Adrenal gland (tissue), 12 donors: ENCODE results near the gene CUL9. TPM values are rescaled to one million over a fixed set of nuclear protein-coding genes. Genes with fewer than 3 reads are reported as not detected.

Source experiments
- DNase-seq, 7 donors: peaks; one replicate each; pipeline ENCODE4 v3.0.0-alpha.2; 2019 to 2020
- H3K27ac ChIP-seq, 5 donors: fragments of 200-600 bp; sonication (generic) in 4 of 5; 1 replicate in 3 of 5; 2 replicates in 2 of 5; pipeline versions ENCODE4 v1.5.1 to v1.8.0; 2016 to 2020; ENCODE audit warnings: mild to moderate bottlenecking in 1 of 5
- H3K27me3 ChIP-seq: fragments of 200-600 bp; 2 replicates; pipeline ENCODE4 v1.8.0; 2021
- H3K36me3 ChIP-seq, 2 donors: fragments of 200-600 bp; replicated peaks in 1 of 2; 1 replicate in 1 of 2; 2 replicates in 1 of 2; pipeline versions ENCODE4 v1.5.1 to v1.8.0; 2018 to 2022
- H3K4me1 ChIP-seq, 2 donors: fragments of 200-600 bp; replicated peaks in 1 of 2; 1 replicate in 1 of 2; 2 replicates in 1 of 2; pipeline versions ENCODE4 v1.5.1 to v1.8.0; 2018 to 2021
- H3K4me3 ChIP-seq, 4 donors: fragments of 200-600 bp; sonication (generic) in 3 of 4; one replicate each; pipeline ENCODE4 v1.5.1; 2016 to 2018
- H3K9me3 ChIP-seq, 3 donors: fragments of 200-600 bp; sonication (generic) in 1 of 3; replicated peaks in 1 of 3; 1 replicate in 2 of 3; 2 replicates in 1 of 3; pipeline versions ENCODE4 v1.5.1 to v1.8.0; 2016 to 2021
- POLR2A ChIP-seq, 2 donors: fragments of 450-650 bp; IDR thresholded peaks; one replicate each; pipeline ENCODE4 v1.6.1; 2017; ENCODE audit warnings: antibody characterized with exemption in 2 of 2, mild to moderate bottlenecking in 2 of 2, moderate library complexity in 1 of 2
- WGBS, 4 donors: extraction: QIAGEN DNeasy Blood & Tissue Kit in 2 of 4; methylation state at CpG; one replicate each; pipeline versions ENCODE4 v1.1.5 to v1.1.7; 2013 to 2017; 5-methylcytosine and 5-hydroxymethylcytosine counted together
- intact Hi-C, 2 donors: fragments of 100-400 bp; cut with DNase I; formaldehyde crosslinking; loops; one replicate each; pipeline versions ENCODE4 v1.14.1 to v1.15.0; 2022 to 2023
- polyA plus RNA-seq, 3 donors: library from polyadenylated mRNA; stranded (reverse); fragments of 200-250 nt in 2 of 3; fragments of 350-450 nt in 1 of 3; fragmentation: Illumina TruSeq in 1 of 3; extraction: RNeasy Lipid Tissue Mini Kit (QIAGEN cat#74804) in 1 of 3; gene quantifications; one replicate each; pipeline ENCODE4 v1.2.3, GENCODE V29; 2013 to 2014
- total RNA-seq, 9 donors: library from RNA; depleted of rRNA in 4 of 9; stranded (reverse); fragments of >200 nt in 4 of 9; fragments of 120-200 nt in 1 of 9; fragmentation: NEBNext Ultra II Directional in 1 of 9; extraction: Animal tissue kit (Norgen Biotek cat#: 25700) in 1 of 9; gene quantifications; one replicate each; pipeline versions ENCODE4 v1.1.0 to v1.2.4, GENCODE V29; 2013 to 2023
- TF ChIP-seq, protein P1 (sequence below), 6 experiments: fragments of 450-650 bp in 4 of 6; fragments of 200-600 bp in 2 of 6; sonication (generic) in 1 of 6; IDR thresholded peaks; 1 replicate in 5 of 6; 2 replicates in 1 of 6; pipeline versions ENCODE4 v1.5.1 to v1.8.0; 2016 to 2021; ENCODE audit warnings: antibody characterized with exemption in 6 of 6, mild to moderate bottlenecking in 2 of 6, moderate library complexity in 1 of 6
- donor health status: healthy with polysubstance abuse.
- donor health status: Bipolar disorder and iron deficiency.
- donor health status: DM: yes; HTN: yes; CAD: no.
- donor health status: DM: no; HTN: no; CAD: no.
- donor health status: DM: no; HTN: no; CAD: no.
- donor health status: DM: yes; HTN: yes; CAD: no.

The CUL9 gene
- total and polyA plus RNA-seq, 12 donors, result 13.3 to 195 (median 33.8) TPM

DNA sequence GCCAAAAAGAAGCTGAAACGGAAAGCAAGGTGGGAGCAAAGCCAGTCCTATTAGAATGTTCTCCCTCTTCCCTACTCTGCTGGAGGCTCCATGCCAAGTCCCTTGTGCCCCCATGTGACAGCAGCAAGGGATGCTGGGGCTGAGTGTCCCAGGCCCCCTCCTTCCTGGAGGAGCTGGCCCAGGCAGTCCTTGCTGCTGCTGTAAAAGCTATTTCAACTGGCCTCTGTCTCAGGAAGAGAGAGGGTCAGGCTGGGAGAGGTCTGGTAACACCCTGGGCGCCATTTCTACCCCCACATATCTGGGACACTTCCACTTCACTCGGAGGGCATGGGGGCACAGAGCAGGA, 86.3 kb downstream of the CUL9 start:
- peaks cover 13 to 26% of the 10 kb centered on the region in 2 donors for H3K4me1 ChIP-seq
- H3K4me3 ChIP-seq, result no peak overlapping the region
- H3K9me3 ChIP-seq, result no peaks in the 10 kb centered on the region
- H3K36me3 ChIP-seq, result no peaks in the 10 kb centered on the region
- no peaks in the 10 kb centered on the region for H3K27me3 ChIP-seq
- TF ChIP-seq, protein P1, sequence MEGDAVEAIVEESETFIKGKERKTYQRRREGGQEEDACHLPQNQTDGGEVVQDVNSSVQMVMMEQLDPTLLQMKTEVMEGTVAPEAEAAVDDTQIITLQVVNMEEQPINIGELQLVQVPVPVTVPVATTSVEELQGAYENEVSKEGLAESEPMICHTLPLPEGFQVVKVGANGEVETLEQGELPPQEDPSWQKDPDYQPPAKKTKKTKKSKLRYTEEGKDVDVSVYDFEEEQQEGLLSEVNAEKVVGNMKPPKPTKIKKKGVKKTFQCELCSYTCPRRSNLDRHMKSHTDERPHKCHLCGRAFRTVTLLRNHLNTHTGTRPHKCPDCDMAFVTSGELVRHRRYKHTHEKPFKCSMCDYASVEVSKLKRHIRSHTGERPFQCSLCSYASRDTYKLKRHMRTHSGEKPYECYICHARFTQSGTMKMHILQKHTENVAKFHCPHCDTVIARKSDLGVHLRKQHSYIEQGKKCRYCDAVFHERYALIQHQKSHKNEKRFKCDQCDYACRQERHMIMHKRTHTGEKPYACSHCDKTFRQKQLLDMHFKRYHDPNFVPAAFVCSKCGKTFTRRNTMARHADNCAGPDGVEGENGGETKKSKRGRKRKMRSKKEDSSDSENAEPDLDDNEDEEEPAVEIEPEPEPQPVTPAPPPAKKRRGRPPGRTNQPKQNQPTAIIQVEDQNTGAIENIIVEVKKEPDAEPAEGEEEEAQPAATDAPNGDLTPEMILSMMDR (IDR thresholded peaks at IDR 0.05), result no peak
- TF ChIP-seq POLR2A (IDR thresholded peaks at IDR 0.05), result no peak
- DNase-seq, result peak in 4 of 7 donors; percentile 48 to 67 (median 52)
- H3K27ac ChIP-seq, result peak overlapping the region in 2 of 5 donors; percentile 22 to 45
- 20 to 75% (median 67%) methylated on average over 1 to 3 of the region's 3 CpGs for WGBS, 4 donors
- intact Hi-C loops, result loop anchor here in 1 of 2 donors (5.0 kb wide), 1 partner anchor 69 kb away; no protein-coding TSS in a partner anchor

GRCh38 chr6:43268782-43269272, 86.8 kb downstream of the CUL9 start:
- Histone ChIP-seq H3K4me3 (no peak overlapping the region), H3K4me1 (peaks cover 13 to 26% of the 10 kb centered on the region in 2 donors), H3K9me3 (no peaks in the 10 kb centered on the region), H3K36me3 (no peaks in the 10 kb centered on the region), H3K27ac (peak overlapping the region in 1 of 5 donors; percentile 45), H3K27me3 (no peaks in the 10 kb centered on the region)
- TF ChIP-seq POLR2A (IDR thresholded peaks at IDR 0.05), result no peak
- TF ChIP-seq, protein P1 (IDR thresholded peaks at IDR 0.05), result no peak
- no peak for DNase-seq
- intact Hi-C loops, result loop anchor here in 1 of 2 donors (5.0 kb wide), 1 partner anchor 68 kb away; no protein-coding TSS in a partner anchor
- WGBS, 4 donors, result 66 to 76% (median 70%) methylated on average over 7 to 10 of the region's 10 CpGs

DNA sequence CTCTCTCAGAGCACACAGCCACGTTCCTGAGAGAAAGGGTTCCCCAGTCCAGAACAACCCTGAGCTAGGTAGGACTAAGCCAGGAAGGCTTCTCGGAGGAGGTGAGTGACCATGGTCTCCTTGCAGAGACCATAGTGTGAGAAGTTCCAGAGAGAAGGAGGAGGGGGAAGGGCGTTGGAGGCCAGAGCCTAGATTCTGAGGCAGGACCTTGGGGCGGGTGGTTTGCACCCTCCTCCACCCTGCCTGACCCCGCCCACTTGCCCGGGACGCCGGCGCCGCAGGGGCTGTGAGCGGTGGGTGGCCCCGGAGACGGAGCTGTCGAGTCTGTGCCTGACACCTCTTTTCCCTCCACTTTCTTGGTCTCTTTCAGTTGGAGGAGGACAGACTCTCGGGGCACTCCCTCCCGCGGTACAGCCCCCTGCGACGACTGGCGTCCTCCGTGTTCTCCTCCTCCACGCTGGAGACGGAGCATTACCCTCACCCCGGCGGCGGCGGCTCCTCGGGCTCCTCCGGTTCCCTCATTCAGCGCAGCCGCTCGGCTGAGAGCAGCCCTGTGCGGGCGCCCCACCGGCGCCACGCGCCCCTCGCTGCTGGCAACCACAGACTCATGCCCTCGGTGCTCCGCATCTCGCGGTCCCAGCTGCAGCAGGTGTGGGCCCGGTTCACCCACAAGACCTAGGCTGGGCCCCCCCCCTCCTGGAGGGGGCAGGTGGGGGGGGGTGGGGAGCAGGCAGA, 87.4 kb downstream of the CUL9 start:
- WGBS, 4 donors, result 5 to 8% (median 7%) methylated on average over 22 to 44 of the region's 44 CpGs
- H3K9me3 ChIP-seq, result no peaks in the 10 kb centered on the region
- H3K4me3 ChIP-seq, result peak overlapping the region in 1 of 4 donors; percentile 37
- H3K27ac ChIP-seq, result no peak overlapping the region
- H3K4me1 ChIP-seq, result peaks cover 13 to 26% of the 10 kb centered on the region in 2 donors
- H3K27me3 ChIP-seq, result no peaks in the 10 kb centered on the region
- no peaks in the 10 kb centered on the region for H3K36me3 ChIP-seq
- TF ChIP-seq, protein P1 (IDR thresholded peaks at IDR 0.05), result no peak
- TF ChIP-seq POLR2A (IDR thresholded peaks at IDR 0.05), result no peak
- intact Hi-C loops, result loop anchor here in 1 of 2 donors (5.0 kb wide), 1 partner anchor 68 kb away; no protein-coding TSS in a partner anchor
- DNase-seq, result peak in 4 of 7 donors; percentile 40 to 53 (median 42)

GRCh38 chr6:43271103-43271815, 89.3 kb downstream of the CUL9 start:
- Histone ChIP-seq H3K9me3 (no peaks in the 10 kb centered on the region), H3K36me3 (no peaks in the 10 kb centered on the region), H3K27me3 (peaks cover 8% of the 10 kb centered on the region), H3K4me3 (no peak overlapping the region), H3K4me1 (peaks cover 22 to 26% of the 10 kb centered on the region in 2 donors), H3K27ac (no peak overlapping the region)
- WGBS, 4 donors, result 94 to 97% (median 96%) methylated on average over 8 of the region's 8 CpGs
- no peak for TF ChIP-seq POLR2A (IDR thresholded peaks at IDR 0.05)
- no peak for DNase-seq
- intact Hi-C loops, result no loop called here
